Heart left ventricle (tissue), 13 donors: ENCODE results near the gene SLC10A6.
A peak's percentile ranks its signal among the peaks of the same experiment; 100 is the strongest.

Source experiments
- POLR2A ChIP-seq, 2 donors: fragments of 450-650 bp; IDR thresholded peaks; one replicate each; pipeline ENCODE4 v1.6.1; 2017; ENCODE audit warnings: antibody characterized with exemption in 2 of 2, mild to moderate bottlenecking in 2 of 2, moderate library complexity in 2 of 2
- TF ChIP-seq, protein P1 (sequence below), 12 donors: fragments of 200-600 bp; sonication (generic) in 4 of 12; IDR thresholded peaks; one replicate each; pipeline versions ENCODE4 v1.5.0 to v1.8.0; 2018 to 2022; ENCODE audit warnings: antibody characterized with exemption in 12 of 12, mild to moderate bottlenecking in 5 of 12
- donor health status: ischemic (EF 13 %, LVEDD 7.1; RV severe dilation, severe dysfunction).
- donor health status: DM: no; HTN: yes; CAD: no.
- donor health status: DM: no; HTN: no; CAD: no.
- donor health status: ischemic (EF 25% LVEDD 6.9; RV normal size, moderate dysfunction).
- donor health status: ischemic (EF 25% LVEDD 5.7; RV mildly dilated, moderate dysfunction).
- donor health status: ischemic (EF 35%, LVEDD 5.7; RV mildly dilated, moderate dysfunction).
- donor health status: nonischemic (EF 11% LVEDD 7.7; RV severe dilation, severe dysfunction).
- donor health status: DM: yes; HTN: yes; CAD: no.
- donor health status: PGD.
- donor health status: ischemic (EF 29% LVEDD 5.4; RV normal size, mild dysfunction).
- donor health status: nonischemic (EF 23%, LVEDD 6.1; RV moderate dilation, normal function).

- TF ChIP-seq, protein P1, sequence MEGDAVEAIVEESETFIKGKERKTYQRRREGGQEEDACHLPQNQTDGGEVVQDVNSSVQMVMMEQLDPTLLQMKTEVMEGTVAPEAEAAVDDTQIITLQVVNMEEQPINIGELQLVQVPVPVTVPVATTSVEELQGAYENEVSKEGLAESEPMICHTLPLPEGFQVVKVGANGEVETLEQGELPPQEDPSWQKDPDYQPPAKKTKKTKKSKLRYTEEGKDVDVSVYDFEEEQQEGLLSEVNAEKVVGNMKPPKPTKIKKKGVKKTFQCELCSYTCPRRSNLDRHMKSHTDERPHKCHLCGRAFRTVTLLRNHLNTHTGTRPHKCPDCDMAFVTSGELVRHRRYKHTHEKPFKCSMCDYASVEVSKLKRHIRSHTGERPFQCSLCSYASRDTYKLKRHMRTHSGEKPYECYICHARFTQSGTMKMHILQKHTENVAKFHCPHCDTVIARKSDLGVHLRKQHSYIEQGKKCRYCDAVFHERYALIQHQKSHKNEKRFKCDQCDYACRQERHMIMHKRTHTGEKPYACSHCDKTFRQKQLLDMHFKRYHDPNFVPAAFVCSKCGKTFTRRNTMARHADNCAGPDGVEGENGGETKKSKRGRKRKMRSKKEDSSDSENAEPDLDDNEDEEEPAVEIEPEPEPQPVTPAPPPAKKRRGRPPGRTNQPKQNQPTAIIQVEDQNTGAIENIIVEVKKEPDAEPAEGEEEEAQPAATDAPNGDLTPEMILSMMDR (IDR thresholded peaks at IDR 0.05), result peak; percentile 62 to 87 (median 78)
- no peak for TF ChIP-seq POLR2A (IDR thresholded peaks at IDR 0.05)
Observed at GRCh38 chr4:86895692-86896488, 46.7 kb upstream of the SLC10A6 start.
